NT2/D1 (cell line): ENCODE data around the gene EIF5A2.

ENCODE experiments used
- DNase-seq: peaks from one replicate; pipeline ENCODE4 v3.0.0-alpha.2; 2011; ENCODE audit warnings: low read depth, low spot score
- H3K27me3 ChIP-seq: 2 replicates; pipeline ENCODE4 v1.6.0; 2011; ENCODE audit warnings: mild to moderate bottlenecking; ENCODE audit not compliant: insufficient read length, insufficient read depth
- H3K36me3 ChIP-seq: 2 replicates; pipeline ENCODE4 v1.6.1; 2011; ENCODE audit warnings: mild to moderate bottlenecking, low read length, mixed read lengths; ENCODE audit not compliant: insufficient read depth, insufficient read length
- H3K4me1 ChIP-seq: 2 replicates; pipeline ENCODE4 v1.5.1; 2011; ENCODE audit not compliant: insufficient read depth, insufficient read length
- H3K4me3 ChIP-seq: 2 replicates; pipeline ENCODE4 v1.5.1; 2011; ENCODE audit warnings: low read depth; ENCODE audit not compliant: insufficient read length
- H3K9ac ChIP-seq: 2 replicates; pipeline ENCODE4 v1.6.0; 2011; ENCODE audit warnings: low read depth; ENCODE audit not compliant: insufficient read length
- H3K9me3 ChIP-seq: 2 replicates; pipeline ENCODE4 v1.5.1; 2011; ENCODE audit warnings: mild to moderate bottlenecking, low read length; ENCODE audit not compliant: insufficient read depth
- SUZ12 ChIP-seq: IDR thresholded peaks from 2 replicates; pipeline ENCODE4 v1.6.1; 2011; ENCODE audit not compliant: insufficient read length, insufficient read depth; ENCODE audit errors: extremely low read depth
- YY1 ChIP-seq: IDR thresholded peaks from 2 replicates; pipeline ENCODE4 v1.6.1; 2011; ENCODE audit not compliant: insufficient read length, insufficient read depth
- ZNF274 ChIP-seq: IDR thresholded peaks from 2 replicates; pipeline ENCODE4 v1.6.1; 2011; ENCODE audit warnings: mild to moderate bottlenecking, low read depth, low read length

EIF5A2 gene

DNA sequence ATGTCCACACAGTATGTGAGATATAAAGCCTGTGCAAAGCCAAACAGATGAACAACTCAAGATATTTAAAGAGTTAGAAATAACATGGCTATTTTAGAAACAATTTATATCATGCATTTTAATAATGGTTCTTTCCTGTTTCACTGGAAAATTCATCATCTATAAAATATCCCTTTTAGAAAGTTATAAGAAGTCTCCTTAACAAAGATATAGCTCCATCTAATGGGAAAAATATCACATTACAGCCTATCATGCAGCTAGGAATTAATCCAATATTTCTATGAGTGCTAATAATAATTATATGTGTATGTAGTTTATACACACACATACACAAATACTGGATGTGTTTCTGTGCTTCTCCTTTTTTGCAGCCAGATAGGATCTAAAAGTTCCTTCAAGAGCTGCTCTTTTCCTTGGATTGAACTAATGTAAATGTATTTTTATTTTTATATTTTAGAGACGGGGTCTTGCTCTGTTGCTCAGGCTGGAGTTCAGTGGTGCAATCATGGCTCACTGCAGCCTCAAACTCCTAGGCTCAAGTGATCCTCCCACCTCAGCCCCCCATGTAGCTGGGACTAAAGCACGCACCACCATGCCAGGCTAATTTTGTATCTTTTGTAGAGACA lies 60.0 kb downstream of the EIF5A2 start:
- Histone ChIP-seq H3K27me3 (no peaks in the 10 kb centered on the region), H3K9me3 (peaks cover 13% of the 10 kb centered on the region; the same call in 1 of the 2 replicates), H3K9ac (no peak overlapping the region), H3K36me3 (no peaks in the 10 kb centered on the region), H3K4me1 (no peaks in the 10 kb centered on the region), H3K4me3 (no peak overlapping the region)
- DNase-seq, result no peak
- TF ChIP-seq YY1, result no peak
- no peak for TF ChIP-seq ZNF274
- TF ChIP-seq SUZ12, result no peak

DNA sequence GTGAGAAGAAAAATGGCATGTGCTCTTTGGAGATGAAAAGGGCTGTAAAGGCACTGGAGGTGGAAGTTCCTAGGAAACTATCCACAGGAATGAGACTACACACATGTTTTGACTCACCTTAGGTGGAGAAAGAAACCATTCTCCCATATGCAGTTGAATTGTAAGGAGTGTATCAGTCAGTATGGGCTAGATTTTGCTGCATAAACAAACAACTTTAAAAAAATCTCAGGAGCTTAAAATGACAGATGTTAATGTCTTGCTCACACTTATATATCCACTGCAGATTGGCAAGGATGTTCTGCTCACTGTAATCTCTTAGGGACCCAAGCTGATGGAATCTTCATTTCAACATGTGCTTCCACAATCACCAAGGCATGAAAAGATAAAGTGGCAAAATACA lies 64.1 kb downstream of the EIF5A2 start:
- Histone ChIP-seq H3K9me3 (peaks cover 13% of the 10 kb centered on the region; the same call in 1 of the 2 replicates), H3K4me3 (no peak overlapping the region), H3K4me1 (no peaks in the 10 kb centered on the region), H3K36me3 (no peaks in the 10 kb centered on the region), H3K9ac (no peak overlapping the region), H3K27me3 (no peaks in the 10 kb centered on the region)
- no peak for DNase-seq
- TF ChIP-seq SUZ12 (no peak), YY1 (no peak), ZNF274 (no peak)

DNA sequence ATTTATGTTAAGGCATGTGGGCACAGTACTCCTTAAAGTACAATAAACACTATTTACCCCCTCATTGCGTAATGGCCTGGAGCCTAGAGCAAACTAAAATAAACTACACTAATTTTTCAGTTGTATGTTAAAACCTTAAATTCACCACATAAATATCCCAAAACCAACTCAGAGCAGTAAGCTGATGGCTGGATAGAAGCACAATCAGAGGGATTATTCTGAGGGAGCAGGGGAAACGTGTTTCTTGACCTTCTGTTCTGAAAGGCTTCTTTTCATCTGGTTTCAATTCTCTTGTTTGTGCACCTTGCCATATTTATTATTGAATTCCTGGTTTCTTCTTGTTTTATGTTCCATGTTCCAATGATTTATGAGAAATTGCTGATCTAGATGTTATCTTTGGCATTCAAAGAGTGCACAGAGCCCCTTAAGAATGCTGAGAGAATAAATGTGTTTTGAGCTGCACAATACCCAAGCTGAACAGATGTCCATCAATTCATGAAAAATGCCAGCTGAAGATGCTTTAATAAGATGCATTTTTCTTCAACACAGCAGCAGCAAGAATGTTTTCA lies 68.1 kb downstream of the EIF5A2 start:
- H3K36me3 ChIP-seq, result no peaks in the 10 kb centered on the region
- no peaks in the 10 kb centered on the region for H3K4me1 ChIP-seq
- H3K27me3 ChIP-seq, result no peaks in the 10 kb centered on the region
- TF ChIP-seq YY1, result no peak
- no peak for TF ChIP-seq ZNF274
- no peak for TF ChIP-seq SUZ12
- no peak for DNase-seq
- H3K9ac ChIP-seq, result no peak overlapping the region
- H3K9me3 ChIP-seq, result peaks cover 13% of the 10 kb centered on the region; the same call in 1 of the 2 replicates
- no peak overlapping the region for H3K4me3 ChIP-seq

DNA sequence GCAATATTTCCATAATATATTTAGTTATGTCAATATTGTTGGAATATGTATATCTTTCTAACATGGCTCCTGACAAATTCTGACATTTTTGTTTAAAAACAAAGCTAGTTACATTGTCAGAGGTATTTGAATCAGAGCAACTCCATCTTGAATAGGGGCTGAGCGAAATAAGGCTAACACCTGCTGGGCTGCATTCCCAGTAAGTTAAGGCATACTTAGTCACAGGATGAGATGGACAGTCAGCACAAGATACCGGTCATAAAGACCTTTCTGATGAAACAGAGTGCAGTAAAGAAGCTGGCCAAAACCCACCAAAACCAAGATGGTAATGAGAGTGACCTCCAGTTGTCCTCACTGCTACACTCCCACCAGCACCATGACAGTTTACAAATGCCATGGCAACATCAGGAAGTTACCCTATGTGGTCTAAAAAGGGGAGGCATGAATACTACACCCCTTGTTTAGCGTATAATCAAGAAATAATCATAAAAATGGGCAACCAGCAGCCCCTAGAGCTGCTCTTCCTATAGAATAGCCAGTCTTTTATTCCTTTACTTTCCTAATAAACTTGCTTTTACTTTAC lies 68.8 kb downstream of the EIF5A2 start:
- TF ChIP-seq YY1 (no peak), SUZ12 (no peak), ZNF274 (no peak)
- Histone ChIP-seq H3K4me1 (no peaks in the 10 kb centered on the region), H3K27me3 (no peaks in the 10 kb centered on the region), H3K9me3 (peaks cover 9% of the 10 kb centered on the region; the same call in 1 of the 2 replicates), H3K9ac (no peak overlapping the region), H3K36me3 (no peaks in the 10 kb centered on the region), H3K4me3 (no peak overlapping the region)
- no peak for DNase-seq
